Astrocyte (in vitro differentiated cells and primary cell): Measurements from ENCODE around the gene ANKRD44. TPM values are rescaled to one million over a fixed set of nuclear protein-coding genes. Genes with fewer than 3 reads are reported as not detected.

Source experiments
- DNase-seq: peaks from one replicate; pipeline ENCODE4 v3.0.0-alpha.2; 2010; ENCODE audit warnings: low read depth
- FAIRE-seq: peaks from 2 replicates; lab custom pipeline; 2011; peaks lifted over from hg19 to GRCh38; lab: Jason Lieb, UNC
- H2AFZ ChIP-seq: 2 replicates; pipeline ENCODE4 v1.6.0; 2012; ENCODE audit warnings: low read depth, low read length, inconsistent platforms
- H3K27ac ChIP-seq: 2 replicates; pipeline ENCODE4 v1.5.1; 2011; ENCODE audit warnings: low read depth, low read length, inconsistent platforms
- H3K27me3 ChIP-seq: 2 replicates; pipeline ENCODE4 v1.6.0; 2011; ENCODE audit warnings: low read length, inconsistent platforms; ENCODE audit not compliant: insufficient read depth
- H3K36me3 ChIP-seq: 2 replicates; pipeline ENCODE4 v1.5.1; 2011; ENCODE audit warnings: low read length, inconsistent platforms; ENCODE audit not compliant: insufficient read depth
- H3K4me1 ChIP-seq: 2 replicates; pipeline ENCODE4 v1.5.1; 2011; ENCODE audit warnings: low read length, inconsistent platforms; ENCODE audit not compliant: insufficient read depth
- H3K4me2 ChIP-seq: 2 replicates; pipeline ENCODE4 v1.6.0; 2012; ENCODE audit warnings: low read length, inconsistent platforms
- H3K4me3 ChIP-seq: 2 replicates; pipeline ENCODE4 v1.5.1; 2011; ENCODE audit warnings: low read depth, mild to moderate bottlenecking, low read length, inconsistent platforms; ENCODE audit not compliant: insufficient read depth
- H3K79me2 ChIP-seq: 2 replicates; pipeline ENCODE4 v1.6.0; 2012; ENCODE audit warnings: mild to moderate bottlenecking, low read length, inconsistent platforms; ENCODE audit not compliant: insufficient read depth
- H3K9ac ChIP-seq: 2 replicates; pipeline ENCODE4 v1.6.0; 2012; ENCODE audit warnings: mild to moderate bottlenecking, low read length, inconsistent platforms
- H3K9me3 ChIP-seq: 2 replicates; pipeline ENCODE4 v1.5.1; 2012; ENCODE audit warnings: low read depth, mild to moderate bottlenecking, low read length, inconsistent platforms; ENCODE audit not compliant: insufficient read depth
- H4K20me1 ChIP-seq: 2 replicates; pipeline ENCODE4 v1.6.0; 2012; ENCODE audit warnings: low read length, inconsistent platforms; ENCODE audit not compliant: insufficient read depth
- H3K27ac Mint-ChIP-seq: one replicate; pipeline ENCODE4 v1.8.0; 2021; ENCODE audit warnings: mild to moderate bottlenecking, mixed read lengths; ENCODE audit not compliant: unreplicated experiment
- H3K27me3 Mint-ChIP-seq: one replicate; pipeline ENCODE4 v1.8.0; 2021; ENCODE audit warnings: low read depth, mixed read lengths; ENCODE audit not compliant: unreplicated experiment
- H3K36me3 Mint-ChIP-seq: one replicate; pipeline ENCODE4 v1.8.0; 2021; ENCODE audit warnings: low read depth, mixed read lengths; ENCODE audit not compliant: unreplicated experiment
- H3K4me1 Mint-ChIP-seq: one replicate; pipeline ENCODE4 v1.8.0; 2021; ENCODE audit warnings: low read depth, mixed read lengths; ENCODE audit not compliant: unreplicated experiment
- H3K4me3 Mint-ChIP-seq: one replicate; pipeline ENCODE4 v1.8.0; 2021; ENCODE audit warnings: mild to moderate bottlenecking, moderate library complexity, mixed read lengths; ENCODE audit not compliant: unreplicated experiment
- H3K9me3 Mint-ChIP-seq: one replicate; pipeline ENCODE4 v1.8.0; 2021; ENCODE audit warnings: mild to moderate bottlenecking, mixed read lengths; ENCODE audit not compliant: unreplicated experiment
- EZH2 ChIP-seq: IDR thresholded peaks from 2 replicates; pipeline ENCODE4 v1.6.1; 2012; ENCODE audit warnings: mild to moderate bottlenecking, low read length, inconsistent platforms; ENCODE audit not compliant: insufficient read depth
- total RNA-seq: library from RNA; stranded (reverse); gene quantifications from 2 replicates; pipeline ENCODE4 v1.2.1, GENCODE V29; 2021
- TF ChIP-seq, protein P1 (sequence below): IDR thresholded peaks from 2 replicates; pipeline ENCODE4 v1.5.1; 2011; ENCODE audit warnings: low read depth, mild to moderate bottlenecking, inconsistent platforms, low read length, moderate library complexity; ENCODE audit not compliant: insufficient read depth

Gene ANKRD44
- total RNA-seq, 1 donor from 2014 or later = 7.2 TPM

DNA sequence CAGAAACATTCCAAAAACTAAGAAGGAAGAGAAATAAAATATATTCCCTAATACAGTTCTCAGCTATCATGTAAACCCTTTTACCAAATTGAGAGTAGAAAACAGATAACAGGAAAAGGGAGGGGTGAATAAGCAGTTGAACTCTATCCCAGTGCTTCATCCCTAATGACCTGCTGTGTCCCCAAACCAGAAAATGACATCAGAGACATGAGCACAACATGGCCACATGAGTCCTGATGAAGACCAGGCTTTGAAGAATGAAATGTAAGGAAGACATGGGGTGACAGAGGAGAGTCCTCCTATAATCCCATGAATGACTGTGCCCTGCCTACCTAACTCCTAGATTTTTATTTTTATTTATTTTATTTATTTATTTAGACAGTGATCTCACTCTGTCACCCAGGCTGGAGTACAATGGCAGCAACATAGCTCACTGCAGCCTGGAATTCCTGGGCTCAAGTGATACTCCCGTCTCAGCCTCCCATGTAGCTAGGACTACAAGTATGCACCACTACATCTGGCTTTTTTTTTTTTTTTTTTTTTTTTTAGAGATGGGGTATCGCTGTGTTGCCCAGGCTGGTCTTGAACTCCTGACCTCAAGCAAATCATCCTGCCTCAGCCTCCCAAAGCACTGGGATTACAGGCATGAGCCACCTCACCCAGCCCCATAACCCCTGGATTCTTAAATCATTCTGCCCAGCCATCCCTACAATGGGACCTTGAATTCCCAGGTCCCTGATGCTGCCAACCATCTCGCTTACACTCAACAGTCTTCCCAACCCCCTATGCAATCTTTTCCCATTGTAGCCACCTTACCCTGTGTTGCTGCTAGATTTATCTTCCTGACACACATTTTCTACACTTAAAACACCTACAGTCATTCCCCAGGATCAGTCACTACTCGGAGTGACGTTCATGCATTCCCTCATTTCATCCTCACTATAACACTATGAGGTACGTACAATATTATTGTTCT is 64.5 kb downstream of the ANKRD44 start:
- no peak for TF ChIP-seq EZH2
- TF ChIP-seq, protein P1, sequence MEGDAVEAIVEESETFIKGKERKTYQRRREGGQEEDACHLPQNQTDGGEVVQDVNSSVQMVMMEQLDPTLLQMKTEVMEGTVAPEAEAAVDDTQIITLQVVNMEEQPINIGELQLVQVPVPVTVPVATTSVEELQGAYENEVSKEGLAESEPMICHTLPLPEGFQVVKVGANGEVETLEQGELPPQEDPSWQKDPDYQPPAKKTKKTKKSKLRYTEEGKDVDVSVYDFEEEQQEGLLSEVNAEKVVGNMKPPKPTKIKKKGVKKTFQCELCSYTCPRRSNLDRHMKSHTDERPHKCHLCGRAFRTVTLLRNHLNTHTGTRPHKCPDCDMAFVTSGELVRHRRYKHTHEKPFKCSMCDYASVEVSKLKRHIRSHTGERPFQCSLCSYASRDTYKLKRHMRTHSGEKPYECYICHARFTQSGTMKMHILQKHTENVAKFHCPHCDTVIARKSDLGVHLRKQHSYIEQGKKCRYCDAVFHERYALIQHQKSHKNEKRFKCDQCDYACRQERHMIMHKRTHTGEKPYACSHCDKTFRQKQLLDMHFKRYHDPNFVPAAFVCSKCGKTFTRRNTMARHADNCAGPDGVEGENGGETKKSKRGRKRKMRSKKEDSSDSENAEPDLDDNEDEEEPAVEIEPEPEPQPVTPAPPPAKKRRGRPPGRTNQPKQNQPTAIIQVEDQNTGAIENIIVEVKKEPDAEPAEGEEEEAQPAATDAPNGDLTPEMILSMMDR = no peak
- Histone ChIP-seq H3K27me3 (no peaks in the 10 kb centered on the region), H3K4me3 (no peak overlapping the region), H3K4me2 (no peak overlapping the region), H3K36me3 (no peaks in the 10 kb centered on the region), H2AFZ (no peak overlapping the region), H4K20me1 (no peaks in the 10 kb centered on the region), H3K27ac (no peak overlapping the region), H3K79me2 (no peaks in the 10 kb centered on the region), H3K9me3 (no peaks in the 10 kb centered on the region), H3K4me1 (no peaks in the 10 kb centered on the region), H3K9ac (no peak overlapping the region)
- H3K27me3 Mint-ChIP-seq = no peaks in the 10 kb centered on the region
- no peak for FAIRE-seq
- H3K4me1 Mint-ChIP-seq = peaks cover 7% of the 10 kb centered on the region
- DNase-seq = no peak
- no peak overlapping the region for H3K4me3 Mint-ChIP-seq
- no peaks in the 10 kb centered on the region for H3K36me3 Mint-ChIP-seq
- H3K27ac Mint-ChIP-seq = no peak overlapping the region
- H3K9me3 Mint-ChIP-seq = peaks cover 3% of the 10 kb centered on the region

DNA sequence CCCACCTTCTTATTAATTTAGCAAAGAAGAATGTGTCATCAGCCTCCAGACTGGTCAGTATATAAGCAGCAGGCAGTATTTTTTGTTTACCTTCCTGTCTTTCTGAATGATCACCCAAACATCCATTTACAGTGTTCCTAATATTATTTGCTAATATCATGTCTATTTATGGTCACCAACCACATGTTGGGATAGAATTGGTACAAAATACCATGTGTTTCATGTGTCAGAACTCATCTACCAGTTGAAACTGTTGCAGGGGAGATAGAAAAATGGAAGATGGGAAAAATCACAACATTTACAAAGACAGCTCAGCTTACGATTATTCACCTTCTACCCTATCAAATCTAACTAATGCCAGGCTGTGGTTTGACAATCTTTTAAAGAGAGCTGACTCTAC is 66.2 kb downstream of the ANKRD44 start:
- H3K4me1 Mint-ChIP-seq = peaks cover 6% of the 10 kb centered on the region
- no peak overlapping the region for H3K27ac Mint-ChIP-seq
- no peaks in the 10 kb centered on the region for H3K36me3 ChIP-seq
- H3K27me3 ChIP-seq = no peaks in the 10 kb centered on the region
- no peak overlapping the region for H3K4me2 ChIP-seq
- H3K36me3 Mint-ChIP-seq = no peaks in the 10 kb centered on the region
- H3K79me2 ChIP-seq = no peaks in the 10 kb centered on the region
- FAIRE-seq (no peak), DNase-seq (no peak)
- no peak overlapping the region for H3K4me3 ChIP-seq
- no peak overlapping the region for H2AFZ ChIP-seq
- no peaks in the 10 kb centered on the region for H4K20me1 ChIP-seq
- no peak overlapping the region for H3K27ac ChIP-seq
- H3K27me3 Mint-ChIP-seq = no peaks in the 10 kb centered on the region
- H3K9ac ChIP-seq = no peak overlapping the region
- peaks cover 3% of the 10 kb centered on the region for H3K9me3 Mint-ChIP-seq
- H3K4me3 Mint-ChIP-seq = no peak overlapping the region
- H3K9me3 ChIP-seq = no peaks in the 10 kb centered on the region
- TF ChIP-seq, protein P1 = no peak
- TF ChIP-seq EZH2 = no peak
- H3K4me1 ChIP-seq = no peaks in the 10 kb centered on the region

DNA sequence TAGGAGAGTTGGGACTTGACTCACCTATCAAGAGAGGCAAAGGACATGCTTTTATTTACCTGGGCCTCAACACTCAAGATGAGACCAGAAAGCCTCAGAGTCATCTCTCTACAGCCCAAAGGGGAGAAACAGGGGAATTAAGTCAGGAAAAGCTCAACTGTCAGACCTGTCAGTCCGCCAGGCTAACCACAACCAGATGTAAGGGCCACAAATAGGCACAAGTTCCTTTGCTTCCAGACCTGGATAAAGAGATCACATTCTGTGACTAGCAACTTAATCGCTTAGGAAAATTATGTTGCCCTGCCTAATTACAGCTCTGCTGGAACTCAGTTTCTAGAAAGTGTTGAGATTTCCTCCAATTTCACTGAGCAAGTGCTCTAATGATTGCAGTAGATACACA is 67.9 kb downstream of the ANKRD44 start:
- H3K4me1 ChIP-seq = no peaks in the 10 kb centered on the region
- H3K79me2 ChIP-seq = no peaks in the 10 kb centered on the region
- FAIRE-seq (no peak), DNase-seq (no peak)
- no peaks in the 10 kb centered on the region for H3K9me3 Mint-ChIP-seq
- H3K36me3 Mint-ChIP-seq = no peaks in the 10 kb centered on the region
- no peaks in the 10 kb centered on the region for H3K9me3 ChIP-seq
- no peak overlapping the region for H3K27ac Mint-ChIP-seq
- H3K4me2 ChIP-seq = no peak overlapping the region
- H3K27me3 Mint-ChIP-seq = no peaks in the 10 kb centered on the region
- H3K4me3 Mint-ChIP-seq = no peak overlapping the region
- H3K4me3 ChIP-seq = no peak overlapping the region
- H2AFZ ChIP-seq = no peak overlapping the region
- TF ChIP-seq EZH2 = no peak
- TF ChIP-seq, protein P1 = no peak
- H3K36me3 ChIP-seq = no peaks in the 10 kb centered on the region
- no peak overlapping the region for H3K9ac ChIP-seq
- H4K20me1 ChIP-seq = no peaks in the 10 kb centered on the region
- H3K27ac ChIP-seq = no peak overlapping the region
- no peaks in the 10 kb centered on the region for H3K27me3 ChIP-seq
- peaks cover 3% of the 10 kb centered on the region for H3K4me1 Mint-ChIP-seq
